ENCODE measurements around the gene TULP4. TPM values are rescaled to one million over a fixed set of nuclear protein-coding genes. Genes with fewer than 3 reads are reported as not detected.

The TULP4 gene
- total RNA-seq, 1 donor from 2014 or later = 63.0 TPM

GRCh38 chr6:158557927-158558326 lies 245.7 kb downstream of the TULP4 start:
- no peaks in the 10 kb centered on the region for H3K9me3 Mint-ChIP-seq
- H3K36me3 Mint-ChIP-seq (ENCODE audit: low read depth) = peaks cover 3% of the 10 kb centered on the region
- intact Hi-C loops (cut with micrococcal nuclease) = no loop called here
- no peaks in the 10 kb centered on the region for H3K27me3 Mint-ChIP-seq
- H3K4me1 Mint-ChIP-seq = peaks cover 21% of the 10 kb centered on the region
- CTCF ChIA-PET = no interaction called here
- H3K27ac Mint-ChIP-seq = no peak overlapping the region
- POLR2A ChIA-PET = interaction anchor here (0.6 to 1.3 kb wide), 3 partner anchors 12 to 87 kb away, joined by 3 to 5 read pairs (median 3); partner anchors contain the start of gene DYNLT1
- DNase-seq (no peak), ATAC-seq (ENCODE audit: low read depth) (no peak)
- H3K4me3 Mint-ChIP-seq = no peak overlapping the region
- no peak for TF ChIP-seq CTCF (IDR thresholded peaks at IDR 0.05)

DNA sequence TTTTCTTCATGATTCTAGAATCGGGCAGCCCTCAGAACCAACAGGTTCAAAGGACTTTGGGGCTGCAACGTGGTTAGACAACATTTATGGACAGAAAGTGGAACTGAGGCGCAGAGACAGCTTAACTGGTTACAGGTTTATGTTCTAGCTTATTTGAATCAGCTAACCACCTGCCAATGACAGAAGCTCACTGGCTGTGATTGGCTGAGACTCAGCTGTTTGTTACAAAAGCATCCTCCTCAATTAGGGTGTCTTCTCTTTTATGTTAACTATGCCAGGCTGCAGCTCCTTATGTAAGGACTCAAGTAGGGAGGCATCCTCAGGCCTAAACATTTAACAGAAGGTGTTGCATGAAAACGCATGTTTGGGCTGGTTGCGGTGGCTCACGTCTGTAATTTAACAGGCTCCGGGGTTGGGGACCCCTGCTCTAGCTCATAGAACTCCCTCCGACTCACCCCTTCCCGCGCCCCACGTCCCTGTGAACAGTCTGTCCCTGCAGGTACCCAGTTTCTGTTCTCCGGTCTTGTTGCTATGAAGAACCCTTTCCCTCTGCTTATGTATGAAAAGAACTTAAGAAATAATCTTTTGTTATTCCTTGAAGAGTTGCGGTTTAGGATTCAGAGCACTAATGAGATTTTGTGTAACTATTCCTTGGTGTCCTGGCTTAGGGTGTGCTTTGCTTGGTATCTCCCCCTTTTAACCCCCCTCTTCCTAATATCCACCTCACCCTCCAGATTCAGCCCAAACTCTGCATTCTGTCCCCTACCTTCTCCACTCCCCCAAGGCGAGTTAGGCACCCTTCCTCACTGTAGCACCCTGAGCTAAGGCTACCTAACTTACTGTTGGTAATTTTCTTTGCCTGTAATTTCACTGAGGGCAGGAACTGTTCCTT lies 246.4 kb downstream of the TULP4 start:
- no peak for DNase-seq
- ChIA-PET CTCF (no interaction called here), POLR2A (interaction anchor here (0.8 to 1.3 kb wide), 2 partner anchors 11 to 86 kb away, joined by 3 to 5 read pairs; partner anchors contain the start of gene DYNLT1)
- no peaks in the 10 kb centered on the region for H3K27me3 Mint-ChIP-seq
- peak overlapping the region; percentile 59 for H3K27ac Mint-ChIP-seq
- H3K4me3 Mint-ChIP-seq = peak overlapping the region; percentile 91
- no peak for ATAC-seq (ENCODE audit: low read depth)
- intact Hi-C loops (cut with micrococcal nuclease) = no loop called here
- peaks cover 21% of the 10 kb centered on the region for H3K4me1 Mint-ChIP-seq
- no peak for TF ChIP-seq CTCF (IDR thresholded peaks at IDR 0.05)
- no peaks in the 10 kb centered on the region for H3K9me3 Mint-ChIP-seq
- peaks cover 3% of the 10 kb centered on the region for H3K36me3 Mint-ChIP-seq (ENCODE audit: low read depth)

GRCh38 chr6:158559338-158559894 lies 247.2 kb downstream of the TULP4 start:
- Mint-ChIP-seq H3K27me3 (no peaks in the 10 kb centered on the region), H3K9me3 (no peaks in the 10 kb centered on the region), H3K4me3 (peak overlapping the region; percentile 91), H3K27ac (peak overlapping the region; percentile 41), H3K4me1 (peaks cover 24% of the 10 kb centered on the region), H3K36me3 (ENCODE audit: low read depth) (peaks cover 3% of the 10 kb centered on the region)
- no peak for ATAC-seq (ENCODE audit: low read depth)
- no peak for DNase-seq
- ChIA-PET POLR2A (no interaction called here), CTCF (no interaction called here)
- intact Hi-C loops (cut with micrococcal nuclease) = no loop called here
- TF ChIP-seq CTCF (IDR thresholded peaks at IDR 0.05) = no peak

DNA sequence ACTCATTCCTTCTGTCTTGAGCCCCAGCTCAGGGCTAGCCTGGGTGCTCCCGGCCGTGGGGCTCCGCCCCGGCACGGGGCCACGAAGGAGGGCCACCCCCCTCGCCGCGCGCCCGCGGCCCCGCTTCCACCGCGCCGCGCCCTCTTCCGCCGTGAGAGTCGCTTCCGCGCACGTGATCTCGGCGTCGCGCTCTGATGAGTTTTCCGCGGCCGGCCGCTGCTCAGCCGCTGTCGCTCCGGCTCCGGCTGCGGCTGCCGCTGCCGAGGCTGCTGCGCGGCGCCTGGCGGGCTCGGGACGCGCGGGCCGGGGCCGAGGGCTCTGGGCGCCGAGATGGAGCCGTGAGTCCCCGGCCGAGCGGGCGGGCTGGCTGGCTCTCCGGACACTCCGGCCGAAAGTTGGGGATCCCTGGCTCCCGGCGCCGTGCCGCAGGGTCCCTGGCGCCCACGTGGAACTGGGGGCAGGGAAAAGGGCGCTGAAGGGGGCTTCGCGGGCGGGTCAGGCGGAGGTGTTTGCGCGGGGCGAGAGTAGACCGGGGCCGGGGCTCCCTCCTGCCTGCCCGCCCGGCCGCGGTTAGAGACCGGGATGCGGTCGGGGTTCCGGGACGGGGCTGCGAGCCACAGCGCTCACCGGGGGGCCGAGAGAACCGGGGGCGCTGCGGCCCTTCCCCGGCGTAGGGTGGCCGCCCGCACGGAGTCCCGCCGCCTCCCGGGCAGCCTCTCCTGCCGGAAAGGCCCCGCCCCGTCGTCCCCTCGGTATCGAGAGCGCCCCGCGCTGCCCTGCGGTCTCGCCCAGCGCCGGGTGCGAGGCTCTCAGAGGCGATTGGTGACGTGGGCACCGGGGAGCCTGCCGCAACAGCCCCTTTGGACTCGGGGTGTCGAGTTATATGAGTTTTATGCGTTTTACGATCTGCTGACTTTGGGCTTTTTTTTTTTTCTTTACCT lies 247.9 kb downstream of the TULP4 start, which contains the start of gene TMEM181:
Gene TMEM181, plus strand, starts transcription at position 197 of the 941 bp plus-strand sequence. Its CDS starts 134 bp downstream, at position 331.
- DNase-seq (peak; percentile 83), ATAC-seq (ENCODE audit: low read depth) (peak; percentile 89)
- CTCF ChIA-PET = no interaction called here
- intact Hi-C loops (cut with micrococcal nuclease) = loop anchor here (1.0 to 2.0 kb wide), 5 partner anchors 24 to 391 kb away; partner anchors contain the start of genes DYNLT1, GTF2H5 and SERAC1
- POLR2A ChIA-PET = interaction anchor here (0.6 to 0.7 kb wide), 3 partner anchors 534 to 1181 kb away, joined by 3 read pairs; no protein-coding TSS in a partner anchor
- H3K27ac Mint-ChIP-seq = peak within 1 kb of the TSS; percentile 80
- H3K4me1 Mint-ChIP-seq = peaks cover 26% of the 10 kb centered on the region
- peaks cover 3% of the 10 kb centered on the region for H3K36me3 Mint-ChIP-seq (ENCODE audit: low read depth)
- H3K27me3 Mint-ChIP-seq = no peaks in the 10 kb centered on the region
- no peaks in the 10 kb centered on the region for H3K9me3 Mint-ChIP-seq
- TF ChIP-seq CTCF (IDR thresholded peaks at IDR 0.05) = no peak
- H3K4me3 Mint-ChIP-seq = peak within 1 kb of the TSS; percentile 91

All from activated B cell treated with CpG ODN at 0.5 μM for 24 hours (primary cell).